Neural crest cell (in vitro differentiated cells): ENCODE measurements around the gene ZYG11B. TPM values are rescaled to one million over a fixed set of nuclear protein-coding genes. Genes with fewer than 3 reads are reported as not detected.
A peak's percentile ranks its signal among the peaks of the same experiment; 100 is the strongest.

Experiments used
- DNase-seq: peaks from one replicate; pipeline ENCODE4 v3.0.0; 2021; ENCODE audit warnings: low read depth, mixed read lengths, low spot score
- H3K27ac Mint-ChIP-seq: one replicate; pipeline ENCODE4 v1.8.0; 2021; ENCODE audit warnings: mild to moderate bottlenecking, mixed read lengths; ENCODE audit not compliant: unreplicated experiment
- H3K27me3 Mint-ChIP-seq: 2 replicates; pipeline ENCODE4 v1.8.0; 2021; ENCODE audit warnings: low read depth, mild to moderate bottlenecking, mixed read lengths
- H3K36me3 Mint-ChIP-seq: 2 replicates; pipeline ENCODE4 v1.8.0; 2021; ENCODE audit warnings: low read depth, mild to moderate bottlenecking, mixed read lengths
- H3K4me1 Mint-ChIP-seq: 2 replicates; pipeline ENCODE4 v1.8.0; 2021; ENCODE audit warnings: mixed read lengths
- H3K4me3 Mint-ChIP-seq: one replicate; pipeline ENCODE4 v1.8.0; 2021; ENCODE audit warnings: mild to moderate bottlenecking, mixed read lengths
- H3K9me3 Mint-ChIP-seq: 2 replicates; pipeline ENCODE4 v1.8.0; 2021; ENCODE audit warnings: mixed read lengths
- CTCF ChIP-seq: fragments of 200-600 bp; sonication (generic); conservative IDR thresholded peaks from 2 replicates; pipeline ENCODE4 v1.5.0; 2021; ENCODE audit warnings: antibody characterized with exemption, mild to moderate bottlenecking
- long read RNA-seq: library from polyadenylated mRNA; unstranded; transcript quantifications from one replicate; pipeline ENCODE4 v2.0.0, GENCODE V29; 2020
- total RNA-seq: library from RNA; stranded (reverse); gene quantifications from 2 replicates; pipeline ENCODE4 v1.2.1, GENCODE V29; 2021

Gene ZYG11B
- total RNA-seq, result 39.3 and 39.5 TPM in 2 replicates
- long read RNA-seq, partial matches to known transcripts, result 8 of 14 reads
- long read RNA-seq, other reads (novel, unspliced or antisense), result 6 of 14 reads

- H3K36me3 Mint-ChIP-seq, result no peaks in the 10 kb centered on the region
These were observed at the start of gene ZYG11B for GRCh38 chr1:52726265-52727113. ZYG11B (plus strand) TSS chr1:52726453; CDS start chr1:52726654, 201 bp downstream.

GRCh38 chr1:52677076-52677806, 49.0 kb upstream of the ZYG11B start:
- H3K27ac Mint-ChIP-seq, result no peak overlapping the region
- no peaks in the 10 kb centered on the region for H3K9me3 Mint-ChIP-seq

More at GRCh38 chr1:52726265-52727113, at the start of gene ZYG11B:
- H3K4me1 Mint-ChIP-seq, result peaks cover 38% of the 10 kb centered on the region
- H3K27me3 Mint-ChIP-seq, result no peaks in the 10 kb centered on the region
- no peaks in the 10 kb centered on the region for H3K9me3 Mint-ChIP-seq
- H3K27ac Mint-ChIP-seq, result peak within 1 kb of the TSS; percentile 93
- TF ChIP-seq CTCF, result no peak
- H3K4me3 Mint-ChIP-seq, result peak within 1 kb of the TSS; percentile 90
- DNase-seq, result peak; percentile 88

DNA sequence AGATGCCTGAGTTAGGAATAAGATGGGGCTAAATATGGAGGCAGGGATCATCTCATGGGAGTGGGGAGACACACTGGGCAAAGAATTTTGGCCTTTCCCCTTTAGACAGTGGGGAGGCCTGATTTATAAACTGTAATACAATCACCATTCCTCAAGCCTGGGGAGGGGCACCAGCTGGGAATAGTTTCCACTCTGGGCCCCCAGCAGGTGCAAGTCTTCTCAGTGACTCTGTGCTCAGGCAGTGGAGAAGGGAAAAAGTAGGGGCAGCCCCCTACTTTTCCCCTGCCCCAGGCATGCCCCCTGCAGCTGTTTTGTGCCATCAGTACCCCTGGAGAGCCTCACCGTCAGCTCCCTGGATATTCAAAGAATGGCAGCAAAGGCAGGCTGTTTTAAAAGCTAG, 47.2 kb upstream of the ZYG11B start:
- TF ChIP-seq CTCF, result no peak
- peaks cover 10% of the 10 kb centered on the region for H3K4me1 Mint-ChIP-seq
- no peaks in the 10 kb centered on the region for H3K9me3 Mint-ChIP-seq
- no peak overlapping the region for H3K27ac Mint-ChIP-seq
- H3K36me3 Mint-ChIP-seq, result no peaks in the 10 kb centered on the region
- DNase-seq, result no peak
- H3K4me3 Mint-ChIP-seq, result no peak overlapping the region
- H3K27me3 Mint-ChIP-seq, result peaks cover 3% of the 10 kb centered on the region

More at GRCh38 chr1:52677076-52677806, 49.0 kb upstream of the ZYG11B start:
- Mint-ChIP-seq H3K4me1 (peaks cover 10% of the 10 kb centered on the region), H3K4me3 (no peak overlapping the region), H3K36me3 (no peaks in the 10 kb centered on the region), H3K27me3 (peaks cover 3% of the 10 kb centered on the region)
- TF ChIP-seq CTCF, result no peak
- DNase-seq, result no peak

GRCh38 chr1:52679498-52679897, 46.8 kb upstream of the ZYG11B start:
- H3K36me3 Mint-ChIP-seq, result no peaks in the 10 kb centered on the region

More at GRCh38 chr1:52679498-52679897, 46.8 kb upstream of the ZYG11B start:
- no peak for TF ChIP-seq CTCF
- Mint-ChIP-seq H3K27ac (peak overlapping the region; percentile 81), H3K4me3 (no peak overlapping the region), H3K27me3 (peaks cover 3% of the 10 kb centered on the region), H3K4me1 (peaks cover 10% of the 10 kb centered on the region), H3K9me3 (no peaks in the 10 kb centered on the region)
- DNase-seq, result no peak
